ENCODE results near the gene ACTR6. TPM values are rescaled to one million over a fixed set of nuclear protein-coding genes. Genes with fewer than 3 reads are reported as not detected.

The ACTR6 gene
- total and polyA plus RNA-seq, 8 donors: 18.4 to 42.8 (median 33.0) TPM

GRCh38 chr12:100248886-100249285, 48.3 kb downstream of the ACTR6 start:
- intact Hi-C loops (cut with DNase I): no loop called here
- Histone ChIP-seq H3K27me3 (no peaks in the 10 kb centered on the region), H3K4me3 (no peak overlapping the region), H3K4me1 (peaks cover 0 to 5% of the 10 kb centered on the region in 2 donors), H3K27ac (no peak overlapping the region), H3K9me3 (no peaks in the 10 kb centered on the region), H3K36me3 (no peaks in the 10 kb centered on the region)
- no peak for TF ChIP-seq CTCF (IDR thresholded peaks at IDR 0.05)
- DNase-seq (no peak), ATAC-seq (no peak)

- ATAC-seq (no peak), DNase-seq (no peak)
- no peaks in the 10 kb centered on the region for H3K36me3 ChIP-seq
- H3K4me1 ChIP-seq: peaks cover 0 to 5% of the 10 kb centered on the region in 2 donors
- H3K27me3 ChIP-seq: no peaks in the 10 kb centered on the region
- no peak for TF ChIP-seq CTCF (IDR thresholded peaks at IDR 0.05)
- intact Hi-C loops (cut with DNase I): no loop called here
- H3K4me3 ChIP-seq: no peak overlapping the region
- H3K9me3 ChIP-seq: no peaks in the 10 kb centered on the region
- no peak overlapping the region for H3K27ac ChIP-seq
Measured at GRCh38 chr12:100249941-100250340, 49.3 kb downstream of the ACTR6 start.

- Histone ChIP-seq H3K4me1 (peaks cover 0 to 5% of the 10 kb centered on the region in 2 donors), H3K4me3 (no peak overlapping the region), H3K27me3 (no peaks in the 10 kb centered on the region), H3K36me3 (no peaks in the 10 kb centered on the region), H3K9me3 (no peaks in the 10 kb centered on the region), H3K27ac (no peak overlapping the region)
- no peak for TF ChIP-seq CTCF (IDR thresholded peaks at IDR 0.05)
- peak in 2 of 4 donors; percentile 44 to 81 for DNase-seq
- intact Hi-C loops (cut with DNase I): no loop called here
- peak; percentile 76 for ATAC-seq
Measured at GRCh38 chr12:100251917-100252316, 51.3 kb downstream of the ACTR6 start.

GRCh38 chr12:100253437-100253836, 52.8 kb downstream of the ACTR6 start:
- intact Hi-C loops (cut with DNase I): no loop called here
- no peak for ATAC-seq
- Histone ChIP-seq H3K27me3 (no peaks in the 10 kb centered on the region), H3K27ac (no peak overlapping the region), H3K4me3 (no peak overlapping the region), H3K4me1 (peaks cover 0 to 5% of the 10 kb centered on the region in 2 donors), H3K36me3 (no peaks in the 10 kb centered on the region), H3K9me3 (no peaks in the 10 kb centered on the region)
- no peak for TF ChIP-seq CTCF (IDR thresholded peaks at IDR 0.05)
- no peak for DNase-seq

GRCh38 chr12:100254876-100255275, 54.3 kb downstream of the ACTR6 start:
- Histone ChIP-seq H3K27ac (no peak overlapping the region), H3K4me1 (peaks cover 0 to under 1% of the 10 kb centered on the region in 2 donors), H3K36me3 (no peaks in the 10 kb centered on the region), H3K9me3 (no peaks in the 10 kb centered on the region), H3K27me3 (no peaks in the 10 kb centered on the region), H3K4me3 (no peak overlapping the region)
- no peak for TF ChIP-seq CTCF (IDR thresholded peaks at IDR 0.05)
- intact Hi-C loops (cut with DNase I): no loop called here
- DNase-seq (no peak), ATAC-seq (no peak)

Measured in left lung (tissue), 10 donors.